SU-DHL-6 (cell line): ENCODE measurements around the gene HSD17B11.

Experiments used
- EZH2phosphoT487 ChIP-seq: fragments of 200-600 bp; sonication (generic), shearing (Covaris generic); conservative IDR thresholded peaks from 2 replicates; pipeline ENCODE4 v1.6.1; 2018; ENCODE audit warnings: mild to moderate bottlenecking, antibody characterized with exemption, low read length, moderate library complexity, mixed read lengths
- TF ChIP-seq, protein P1 (sequence below): fragments of 200-600 bp; sonication (generic); IDR thresholded peaks from one replicate; pipeline ENCODE4 v1.5.1; 2017; ENCODE audit warnings: antibody characterized with exemption, mild to moderate bottlenecking, low read length, moderate library complexity; ENCODE audit not compliant: insufficient read depth, poor library complexity, severe bottlenecking

GRCh38 chr4:87298362-87298761, 92.6 kb downstream of the HSD17B11 start:
- TF ChIP-seq, protein P1, sequence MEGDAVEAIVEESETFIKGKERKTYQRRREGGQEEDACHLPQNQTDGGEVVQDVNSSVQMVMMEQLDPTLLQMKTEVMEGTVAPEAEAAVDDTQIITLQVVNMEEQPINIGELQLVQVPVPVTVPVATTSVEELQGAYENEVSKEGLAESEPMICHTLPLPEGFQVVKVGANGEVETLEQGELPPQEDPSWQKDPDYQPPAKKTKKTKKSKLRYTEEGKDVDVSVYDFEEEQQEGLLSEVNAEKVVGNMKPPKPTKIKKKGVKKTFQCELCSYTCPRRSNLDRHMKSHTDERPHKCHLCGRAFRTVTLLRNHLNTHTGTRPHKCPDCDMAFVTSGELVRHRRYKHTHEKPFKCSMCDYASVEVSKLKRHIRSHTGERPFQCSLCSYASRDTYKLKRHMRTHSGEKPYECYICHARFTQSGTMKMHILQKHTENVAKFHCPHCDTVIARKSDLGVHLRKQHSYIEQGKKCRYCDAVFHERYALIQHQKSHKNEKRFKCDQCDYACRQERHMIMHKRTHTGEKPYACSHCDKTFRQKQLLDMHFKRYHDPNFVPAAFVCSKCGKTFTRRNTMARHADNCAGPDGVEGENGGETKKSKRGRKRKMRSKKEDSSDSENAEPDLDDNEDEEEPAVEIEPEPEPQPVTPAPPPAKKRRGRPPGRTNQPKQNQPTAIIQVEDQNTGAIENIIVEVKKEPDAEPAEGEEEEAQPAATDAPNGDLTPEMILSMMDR = no peak
- no peak for TF ChIP-seq EZH2phosphoT487
